ENCODE results near the gene MZT1.

Gene MZT1, protein sequence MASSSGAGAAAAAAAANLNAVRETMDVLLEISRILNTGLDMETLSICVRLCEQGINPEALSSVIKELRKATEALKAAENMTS

DNA sequence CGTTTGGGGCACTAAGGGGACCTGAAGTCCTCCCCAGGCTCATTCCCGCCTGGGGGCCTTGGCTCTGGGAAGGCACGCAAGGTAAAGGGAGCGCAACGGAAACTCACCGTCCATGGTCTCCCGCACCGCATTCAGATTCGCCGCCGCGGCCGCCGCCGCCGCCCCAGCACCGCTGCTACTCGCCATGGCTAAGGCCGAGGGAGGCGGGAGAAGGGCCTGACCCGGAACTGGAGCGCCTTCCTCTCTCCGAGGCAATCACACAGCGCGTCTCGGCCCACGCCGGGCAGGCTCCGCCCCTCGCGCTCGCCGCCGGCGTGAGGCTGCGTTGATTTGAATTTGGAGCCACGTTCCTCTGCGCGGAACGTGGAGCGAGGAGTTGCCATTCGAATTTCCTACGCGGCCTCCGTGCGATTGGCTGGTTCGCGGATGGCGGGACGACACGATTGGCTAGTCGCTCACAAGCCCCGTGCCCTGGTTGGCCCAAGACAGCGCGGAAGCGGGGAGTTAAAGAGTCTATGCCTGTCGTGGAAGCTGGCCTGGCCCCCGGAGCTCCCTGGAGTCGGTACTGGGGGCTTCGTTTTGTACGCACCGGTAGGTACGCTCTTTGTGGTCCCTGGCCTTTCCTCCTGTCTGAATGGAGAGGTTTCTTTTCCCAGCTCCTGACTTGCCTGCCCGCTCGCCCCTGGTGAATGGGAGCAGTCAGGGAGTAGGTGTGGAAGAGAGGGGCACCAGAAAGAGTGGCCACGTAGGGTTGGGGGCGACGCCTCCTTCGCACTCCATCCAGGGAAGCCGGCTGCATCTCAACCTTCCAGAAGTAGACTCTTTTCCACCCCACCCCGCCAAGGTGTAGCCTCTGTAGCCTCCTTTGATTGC is at the start of gene MZT1, which contains the start of gene BORA:
MZT1 (minus strand) TSS at position 213 of the 873 bp plus-strand sequence; CDS start at position 186, 27 bp downstream.
BORA (plus strand) TSS at position 507 of the 873 bp plus-strand sequence. CDS start 1,018 bp downstream, outside the sequence.
- Histone ChIP-seq H3K36me3 (ENCODE audit: insufficient read depth, low read length) (peaks cover 55% of the 10 kb centered on the region), H3K4me3 (peak within 1 kb of the TSS; percentile 80), H3K9me3 (ENCODE audit: low read depth, low read length) (no peaks in the 10 kb centered on the region), H3K27ac (peak within 1 kb of the TSS; percentile 8; the same call in 1 of the 2 replicates), H3K9ac (ENCODE audit: insufficient read length) (peak within 1 kb of the TSS; percentile 78)
- peak; percentile 96 for DNase-seq (ENCODE audit: low read depth, low spot score)
- TF ChIP-seq FOXP2 (optimal IDR thresholded peaks at IDR 0.05; ENCODE audit: control extremely low read depth, extremely low read length, insufficient read depth): peak; percentile 33
- TF ChIP-seq EZH2 (IDR thresholded peaks at IDR 0.05): no peak
- peak; percentile 79 for TF ChIP-seq POLR2AphosphoS5 (IDR thresholded peaks at IDR 0.05; ENCODE audit: borderline replicate concordance, low read depth, low read length)

DNA sequence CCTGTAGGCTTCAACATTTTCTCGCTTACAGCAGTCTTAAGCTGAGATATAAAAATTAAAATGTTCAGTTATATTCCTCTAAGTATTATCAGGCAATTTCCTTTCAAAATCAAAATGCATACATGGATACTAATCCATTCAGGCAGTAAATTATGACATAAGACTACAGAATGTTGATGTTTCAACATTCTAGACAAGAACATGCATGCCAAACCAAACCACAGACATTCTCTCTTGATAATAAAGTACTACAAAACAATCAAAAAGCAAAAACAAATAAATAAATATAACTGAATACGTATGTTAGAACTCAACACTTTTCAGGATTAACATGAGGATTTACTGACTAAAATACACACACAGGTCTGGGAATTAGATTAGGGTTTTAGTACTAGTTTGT is 46.6 kb upstream of the MZT1 start:
- no peaks in the 10 kb centered on the region for H3K9me3 ChIP-seq (ENCODE audit: low read depth, low read length)
- H3K4me3 ChIP-seq: no peak overlapping the region
- H3K36me3 ChIP-seq (ENCODE audit: insufficient read depth, low read length): peaks cover 89% of the 10 kb centered on the region
- TF ChIP-seq FOXP2 (optimal IDR thresholded peaks at IDR 0.05; ENCODE audit: control extremely low read depth, extremely low read length, insufficient read depth) (no peak), POLR2AphosphoS5 (IDR thresholded peaks at IDR 0.05; ENCODE audit: borderline replicate concordance, low read depth, low read length) (no peak), EZH2 (IDR thresholded peaks at IDR 0.05) (no peak)
- DNase-seq (ENCODE audit: low read depth, low spot score): no peak
- no peak overlapping the region for H3K27ac ChIP-seq
- no peak overlapping the region for H3K9ac ChIP-seq (ENCODE audit: insufficient read length)

DNA sequence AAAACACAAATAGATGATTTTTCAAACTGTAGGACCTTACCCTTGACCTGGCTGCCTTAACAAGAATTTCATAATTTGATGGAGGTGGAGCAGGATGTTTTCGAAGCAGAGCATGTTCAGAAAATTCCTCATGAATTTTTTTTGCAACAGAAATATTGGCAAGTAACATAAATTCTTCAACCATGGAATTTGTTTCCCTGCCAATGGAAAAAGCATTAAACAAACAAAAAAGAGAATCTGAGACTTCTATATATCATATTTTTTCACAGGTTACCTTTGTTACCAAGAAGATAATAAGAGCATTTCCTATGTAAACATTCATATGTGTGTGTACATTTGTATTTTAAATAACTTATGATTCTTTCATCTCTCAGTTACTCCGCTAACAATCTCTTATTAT is 36.0 kb upstream of the MZT1 start:
- DNase-seq (ENCODE audit: low read depth, low spot score): no peak
- H3K36me3 ChIP-seq (ENCODE audit: insufficient read depth, low read length): peaks cover 98% of the 10 kb centered on the region
- no peaks in the 10 kb centered on the region for H3K9me3 ChIP-seq (ENCODE audit: low read depth, low read length)
- no peak overlapping the region for H3K27ac ChIP-seq
- H3K4me3 ChIP-seq: no peak overlapping the region
- TF ChIP-seq POLR2AphosphoS5 (IDR thresholded peaks at IDR 0.05; ENCODE audit: borderline replicate concordance, low read depth, low read length) (no peak), EZH2 (IDR thresholded peaks at IDR 0.05) (no peak), FOXP2 (optimal IDR thresholded peaks at IDR 0.05; ENCODE audit: control extremely low read depth, extremely low read length, insufficient read depth) (no peak)
- H3K9ac ChIP-seq (ENCODE audit: insufficient read length): no peak overlapping the region

DNA sequence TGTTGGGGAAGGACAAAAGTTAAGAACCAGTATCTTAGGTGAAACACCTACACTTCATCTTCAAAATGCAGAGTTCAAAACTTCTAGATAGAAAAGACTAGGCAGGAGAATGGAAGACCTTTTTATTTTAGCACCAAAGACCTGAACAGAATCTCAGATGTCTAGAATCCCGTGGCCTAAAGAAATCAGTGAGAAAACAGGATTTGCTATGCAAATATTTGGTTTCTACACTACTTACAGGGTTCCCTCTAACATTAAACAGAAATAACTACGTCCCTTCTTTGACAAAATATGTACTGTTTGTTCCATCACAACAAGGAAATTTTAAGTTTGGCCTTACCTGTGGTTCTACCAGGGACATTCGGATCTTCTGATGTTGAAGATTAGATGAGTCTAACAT is 32.8 kb upstream of the MZT1 start:
- Histone ChIP-seq H3K36me3 (ENCODE audit: insufficient read depth, low read length) (peaks cover 87% of the 10 kb centered on the region), H3K27ac (no peak overlapping the region), H3K9ac (ENCODE audit: insufficient read length) (no peak overlapping the region), H3K9me3 (ENCODE audit: low read depth, low read length) (no peaks in the 10 kb centered on the region), H3K4me3 (no peak overlapping the region)
- no peak for DNase-seq (ENCODE audit: low read depth, low spot score)
- TF ChIP-seq POLR2AphosphoS5 (IDR thresholded peaks at IDR 0.05; ENCODE audit: borderline replicate concordance, low read depth, low read length) (no peak), EZH2 (IDR thresholded peaks at IDR 0.05) (no peak), FOXP2 (optimal IDR thresholded peaks at IDR 0.05; ENCODE audit: control extremely low read depth, extremely low read length, insufficient read depth) (no peak)

DNA sequence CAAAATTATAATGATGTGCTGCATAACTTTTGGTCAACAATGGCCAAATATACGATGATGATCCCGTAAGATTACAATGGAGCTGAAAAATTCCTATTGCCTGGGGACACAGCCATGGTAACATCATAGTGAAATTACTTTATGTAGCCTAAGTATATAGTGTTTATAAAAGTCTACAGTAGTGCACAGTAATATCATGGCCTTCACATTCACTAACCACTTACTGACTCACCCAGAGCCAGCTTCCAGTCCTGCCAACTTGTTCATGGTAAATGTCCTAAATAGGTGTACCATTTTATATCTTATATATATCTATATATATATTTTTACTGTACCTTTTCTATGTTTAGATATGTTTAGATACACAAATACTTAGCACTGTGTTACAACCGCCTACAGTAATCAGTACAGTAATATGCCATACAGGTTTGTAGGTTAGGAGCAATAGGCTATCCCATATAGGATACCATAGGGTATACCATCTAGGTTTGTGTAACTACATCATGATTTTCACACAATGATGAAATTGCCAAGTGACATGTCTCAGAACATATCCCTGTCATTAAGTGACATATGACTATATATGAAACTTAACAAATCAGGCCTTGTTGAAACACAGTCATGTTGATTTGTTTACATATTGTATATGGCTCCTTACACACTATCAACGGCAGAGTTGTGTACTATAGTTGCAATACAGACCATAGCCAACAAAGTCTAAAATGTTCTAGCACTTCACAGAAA is 30.5 kb upstream of the MZT1 start:
- TF ChIP-seq POLR2AphosphoS5 (IDR thresholded peaks at IDR 0.05; ENCODE audit: borderline replicate concordance, low read depth, low read length) (no peak), FOXP2 (optimal IDR thresholded peaks at IDR 0.05; ENCODE audit: control extremely low read depth, extremely low read length, insufficient read depth) (no peak), EZH2 (IDR thresholded peaks at IDR 0.05) (no peak)
- Histone ChIP-seq H3K4me3 (no peak overlapping the region), H3K9ac (ENCODE audit: insufficient read length) (no peak overlapping the region), H3K27ac (no peak overlapping the region), H3K36me3 (ENCODE audit: insufficient read depth, low read length) (peaks cover 85% of the 10 kb centered on the region), H3K9me3 (ENCODE audit: low read depth, low read length) (no peaks in the 10 kb centered on the region)
- DNase-seq (ENCODE audit: low read depth, low spot score): no peak

DNA sequence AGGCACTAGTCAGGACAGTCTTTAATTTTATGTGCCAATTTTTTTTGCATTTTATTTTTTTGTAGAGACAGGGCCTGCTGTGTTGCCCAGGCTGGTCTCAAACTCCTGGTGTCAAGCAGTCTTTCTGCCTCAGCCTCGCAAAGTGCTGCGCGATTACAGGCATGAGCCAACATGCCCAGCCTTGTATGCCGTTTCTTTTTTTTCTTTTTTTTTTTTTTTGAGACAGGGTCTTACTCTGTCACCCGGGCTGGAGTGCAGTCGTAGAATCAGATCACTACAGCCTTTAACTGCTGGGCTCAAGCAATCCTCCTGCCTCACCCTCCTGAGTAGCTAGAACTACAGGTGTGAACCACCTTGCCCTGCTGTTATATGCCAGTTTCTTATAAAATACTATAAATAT is 26.7 kb upstream of the MZT1 start:
- Histone ChIP-seq H3K4me3 (no peak overlapping the region), H3K27ac (no peak overlapping the region), H3K9me3 (ENCODE audit: low read depth, low read length) (no peaks in the 10 kb centered on the region), H3K9ac (ENCODE audit: insufficient read length) (no peak overlapping the region), H3K36me3 (ENCODE audit: insufficient read depth, low read length) (peaks cover 82% of the 10 kb centered on the region)
- TF ChIP-seq FOXP2 (optimal IDR thresholded peaks at IDR 0.05; ENCODE audit: control extremely low read depth, extremely low read length, insufficient read depth) (no peak), POLR2AphosphoS5 (IDR thresholded peaks at IDR 0.05; ENCODE audit: borderline replicate concordance, low read depth, low read length) (no peak), EZH2 (IDR thresholded peaks at IDR 0.05) (no peak)
- DNase-seq (ENCODE audit: low read depth, low spot score): no peak

DNA sequence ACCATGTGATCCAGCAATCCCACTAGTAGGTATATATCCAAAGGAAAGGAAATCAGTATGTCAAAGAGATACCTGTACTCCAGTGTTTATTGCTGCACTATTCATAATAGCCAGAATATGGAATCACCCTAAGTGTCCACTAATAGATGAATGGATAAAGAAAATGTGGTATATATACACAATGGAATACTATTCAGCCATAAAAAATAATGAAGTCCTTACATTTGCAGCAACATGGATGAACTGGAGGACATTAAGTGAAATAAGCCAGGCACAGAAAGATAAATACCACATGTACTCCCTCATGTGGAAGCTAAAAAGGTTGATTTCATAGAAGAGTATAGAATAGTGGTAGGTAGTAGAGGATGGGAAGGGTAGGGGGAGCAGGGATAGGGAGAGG is 23.8 kb upstream of the MZT1 start:
- Histone ChIP-seq H3K9ac (ENCODE audit: insufficient read length) (no peak overlapping the region), H3K36me3 (ENCODE audit: insufficient read depth, low read length) (peaks cover 81% of the 10 kb centered on the region), H3K9me3 (ENCODE audit: low read depth, low read length) (no peaks in the 10 kb centered on the region), H3K4me3 (no peak overlapping the region), H3K27ac (no peak overlapping the region)
- DNase-seq (ENCODE audit: low read depth, low spot score): no peak
- no peak for TF ChIP-seq FOXP2 (optimal IDR thresholded peaks at IDR 0.05; ENCODE audit: control extremely low read depth, extremely low read length, insufficient read depth)
- no peak for TF ChIP-seq EZH2 (IDR thresholded peaks at IDR 0.05)
- TF ChIP-seq POLR2AphosphoS5 (IDR thresholded peaks at IDR 0.05; ENCODE audit: borderline replicate concordance, low read depth, low read length): no peak

DNA sequence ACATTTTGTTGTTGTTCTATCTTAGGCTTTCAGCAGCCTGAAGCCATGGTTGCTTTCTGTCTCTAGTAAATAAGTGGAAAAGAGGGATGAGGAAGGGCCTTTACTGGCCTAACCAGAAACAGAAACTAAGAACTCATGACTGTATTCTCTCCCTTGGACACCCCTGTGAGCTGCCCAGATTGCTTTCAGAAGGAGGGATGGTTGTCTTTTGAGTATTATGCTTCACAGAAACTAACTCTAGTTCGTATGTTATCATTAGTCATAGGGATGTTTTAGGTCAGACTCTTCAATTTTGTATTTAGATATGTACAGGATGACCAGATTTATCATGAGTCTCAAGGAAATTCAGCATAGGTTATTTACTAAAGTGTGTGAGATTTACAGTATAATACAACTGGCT is 17.8 kb upstream of the MZT1 start:
- no peak overlapping the region for H3K27ac ChIP-seq
- H3K9ac ChIP-seq (ENCODE audit: insufficient read length): no peak overlapping the region
- H3K9me3 ChIP-seq (ENCODE audit: low read depth, low read length): no peaks in the 10 kb centered on the region
- H3K36me3 ChIP-seq (ENCODE audit: insufficient read depth, low read length): peaks cover 70% of the 10 kb centered on the region
- TF ChIP-seq EZH2 (IDR thresholded peaks at IDR 0.05): no peak
- TF ChIP-seq FOXP2 (optimal IDR thresholded peaks at IDR 0.05; ENCODE audit: control extremely low read depth, extremely low read length, insufficient read depth): no peak
- TF ChIP-seq POLR2AphosphoS5 (IDR thresholded peaks at IDR 0.05; ENCODE audit: borderline replicate concordance, low read depth, low read length): no peak
- H3K4me3 ChIP-seq: no peak overlapping the region
- no peak for DNase-seq (ENCODE audit: low read depth, low spot score)

All from SK-N-MC (cell line).